Kidney tubule cell (primary cell): ENCODE data around the gene NUP205.
A peak's percentile ranks its signal among the peaks of the same experiment; 100 is the strongest.
"Not testable (repeated sequence)": the region's sequence is repeated elsewhere in the genome, so short reads cannot be mapped to it uniquely, and the experiment has no call there.

ENCODE experiments used
- DNase-seq: peaks from one replicate; pipeline ENCODE4 v3.0.0-alpha.2; 2018; ENCODE audit warnings: low spot score

The NUP205 gene

DNA sequence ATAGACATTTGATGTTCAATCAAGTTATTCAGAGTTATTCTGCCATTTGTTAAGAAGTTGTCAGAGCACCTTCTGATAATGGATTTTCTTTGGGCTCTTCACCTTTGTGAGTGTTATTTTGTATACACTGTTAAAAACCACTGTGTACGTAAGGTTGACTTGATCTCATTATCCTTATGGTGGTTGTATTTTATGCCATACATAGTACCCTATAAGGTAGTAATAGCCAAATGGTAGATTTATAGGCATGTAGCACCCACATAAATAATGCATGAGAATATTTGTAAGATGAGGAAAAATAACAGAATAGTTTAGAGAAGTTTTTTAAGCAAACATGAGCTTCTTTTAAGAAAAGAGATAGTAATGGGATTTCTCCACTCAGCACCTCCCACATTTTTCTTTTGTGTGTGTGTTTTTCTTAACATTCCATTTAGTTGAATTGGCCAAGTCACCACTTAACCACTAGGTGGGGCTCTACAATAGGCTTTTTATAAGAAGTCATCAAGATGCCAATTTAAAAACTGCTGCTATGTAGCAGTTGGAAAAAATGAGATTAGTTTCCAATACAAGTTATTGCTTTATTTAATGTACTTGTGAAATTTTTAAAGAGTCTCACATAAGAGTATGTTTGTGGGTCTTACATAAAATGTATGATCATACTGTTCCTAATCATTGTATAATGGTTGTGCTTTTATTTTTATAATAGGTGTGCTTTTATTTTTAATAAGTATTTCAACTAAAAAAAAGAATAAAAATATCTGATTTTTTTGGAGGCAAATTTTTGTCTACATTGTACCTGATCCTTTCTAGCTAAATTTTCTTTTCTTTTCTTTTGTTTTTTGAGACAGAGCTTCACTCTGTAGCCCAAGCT, 63.5 kb downstream of the NUP205 start:
- peak; percentile 79 for DNase-seq

DNA sequence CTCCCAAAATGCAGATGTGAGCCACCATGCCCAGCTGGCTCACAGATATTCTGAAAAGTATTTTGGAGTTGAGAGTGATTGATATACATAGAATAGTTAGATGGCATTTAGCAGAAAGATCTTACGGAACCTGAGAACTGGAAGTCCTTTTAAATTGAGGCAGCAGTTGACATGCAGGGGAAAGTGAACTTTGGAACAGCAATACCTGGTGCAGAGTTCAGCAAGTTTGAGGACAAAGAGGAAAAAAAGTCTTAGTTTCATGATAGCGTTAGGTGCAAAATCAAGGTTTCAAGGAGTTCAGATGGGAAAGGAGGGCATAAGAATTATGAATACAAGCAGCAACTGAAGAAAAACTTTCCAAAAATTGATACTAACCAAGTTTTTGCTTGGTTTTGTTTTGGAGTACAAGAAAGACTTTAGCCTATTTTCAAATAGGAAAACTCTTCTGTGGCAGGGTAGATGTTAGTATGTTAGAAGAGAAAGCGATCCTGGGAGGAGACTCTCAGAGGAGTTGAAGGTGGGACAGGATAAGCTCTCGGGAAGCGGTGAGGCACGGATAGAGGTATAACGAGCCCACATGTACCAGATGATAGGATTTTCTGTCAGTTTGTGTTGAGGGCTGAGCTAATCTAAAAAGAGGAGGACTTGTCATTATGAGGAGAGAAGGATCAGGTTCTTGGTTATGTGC, 76.6 kb downstream of the NUP205 start:
- DNase-seq = no peak

GRCh38 chr7:135639690-135640089, 82.0 kb downstream of the NUP205 start:
- not testable (repeated sequence) for DNase-seq

GRCh38 chr7:135644154-135644553, 86.4 kb downstream of the NUP205 start:
- no peak for DNase-seq

DNA sequence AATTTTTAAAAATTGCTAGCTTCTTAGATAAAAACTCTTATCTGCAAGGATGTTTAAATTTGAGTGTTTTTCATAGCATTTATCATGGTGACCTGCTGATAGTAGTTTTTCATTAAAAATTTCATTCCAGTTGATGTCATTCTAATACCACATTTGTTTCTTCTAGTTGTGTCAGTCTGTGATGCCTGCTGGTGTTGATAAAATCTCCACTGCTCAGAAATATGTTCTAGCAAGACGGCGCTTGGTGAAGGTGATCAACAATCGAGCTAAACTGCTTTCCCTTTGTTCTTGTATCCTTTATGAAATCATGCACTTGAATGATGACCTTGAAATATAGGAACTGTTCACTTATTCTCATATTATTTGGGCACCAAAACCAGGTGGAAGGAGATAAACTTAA, 87.0 kb downstream of the NUP205 start:
- DNase-seq = no peak

- DNase-seq = peak; percentile 46
Observed at GRCh38 chr7:135645296-135645904, 87.7 kb downstream of the NUP205 start.

- no peak for DNase-seq
Observed at GRCh38 chr7:135647755-135648154, 90.0 kb downstream of the NUP205 start.

- no peak for DNase-seq
Observed at GRCh38 chr7:135648235-135648634, 90.5 kb downstream of the NUP205 start.

- DNase-seq = peak; percentile 43
Observed at GRCh38 chr7:135650831-135651573, 93.3 kb downstream of the NUP205 start.

GRCh38 chr7:135653340-135654080, 95.8 kb downstream of the NUP205 start:
- DNase-seq = peak; percentile 51

GRCh38 chr7:135658564-135658963, 100.8 kb downstream of the NUP205 start:
- DNase-seq = no peak

GRCh38 chr7:135659159-135659846, 101.6 kb downstream of the NUP205 start:
- peak; percentile 83 for DNase-seq

DNA sequence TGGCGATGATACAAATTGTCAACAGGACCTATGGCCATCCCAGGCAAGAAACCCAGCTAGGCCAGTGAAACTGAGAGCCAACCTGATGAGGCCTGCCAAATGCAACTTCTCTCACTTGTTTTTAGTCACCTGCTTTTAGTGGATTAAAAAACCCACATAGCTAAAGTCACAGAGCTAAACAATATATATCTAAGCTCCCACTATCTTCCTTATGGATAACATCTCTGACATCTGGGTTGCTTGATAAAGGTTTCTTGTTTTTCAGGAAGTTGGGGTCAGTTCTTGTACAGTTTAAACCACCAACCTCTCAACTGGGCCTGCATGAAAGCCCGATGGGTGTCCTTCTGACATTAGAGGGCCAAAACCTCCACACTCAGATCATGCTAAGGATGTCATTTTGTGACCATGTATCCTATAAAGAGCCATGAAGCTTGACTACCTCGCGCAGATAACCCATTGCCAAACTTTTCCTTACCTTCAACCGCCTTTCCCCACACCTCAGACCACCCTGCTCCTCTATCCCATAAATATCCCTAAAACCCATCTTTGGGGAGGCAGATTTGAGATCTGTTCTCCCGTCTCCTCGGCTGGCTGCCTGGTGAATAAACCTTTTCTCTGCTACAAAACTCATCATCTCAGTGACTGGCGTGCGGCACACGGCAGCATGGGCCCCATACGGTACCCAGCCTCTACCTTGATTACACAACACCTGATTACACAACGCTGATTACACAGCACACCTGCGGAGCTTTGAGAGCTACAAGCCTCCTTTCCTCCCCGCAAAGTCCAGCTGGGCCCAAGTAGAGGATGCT, 103.8 kb downstream of the NUP205 start:
- no peak for DNase-seq

GRCh38 chr7:135662123-135662372, 104.3 kb downstream of the NUP205 start:
- DNase-seq = no peak

DNA sequence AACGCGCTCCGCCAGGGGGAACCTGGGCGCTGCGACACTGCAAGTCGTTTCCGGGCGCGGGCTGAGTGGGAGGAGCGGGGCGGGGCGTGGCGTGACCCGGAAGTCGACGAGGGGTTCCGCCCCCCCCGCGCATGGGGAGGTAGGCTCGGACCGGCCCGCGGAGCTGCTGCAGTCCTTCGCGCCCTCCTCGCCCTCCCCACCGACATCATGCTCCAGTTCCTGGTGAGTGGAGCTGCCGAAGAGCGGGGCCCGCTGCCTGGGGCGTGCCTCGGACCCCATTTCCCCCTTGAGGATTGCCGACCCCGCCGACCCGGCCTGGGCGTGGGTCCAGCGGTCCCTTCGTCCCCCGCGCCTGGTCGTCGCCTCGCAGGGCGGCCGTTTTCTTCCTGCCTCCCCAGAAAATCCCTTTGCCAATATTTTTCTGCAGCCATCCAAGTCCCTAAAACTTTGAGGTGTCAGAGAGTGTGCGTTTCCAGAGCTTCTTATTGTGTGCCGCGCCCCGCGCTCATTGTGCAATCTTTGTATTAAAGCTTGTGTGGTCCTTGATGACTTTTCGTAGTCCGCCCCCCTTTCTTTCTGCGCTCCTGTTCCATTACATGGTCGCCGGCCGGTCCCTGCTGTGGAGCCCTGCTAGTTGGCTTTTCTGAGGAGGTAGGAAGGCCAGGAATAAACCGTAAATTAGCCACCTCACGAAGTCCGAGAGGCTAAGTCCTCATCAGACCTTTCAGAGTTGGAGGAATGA, 104.8 kb downstream of the NUP205 start, which contains the start of gene STMP1:
Gene STMP1, plus strand, starts transcription at position 142 of the 742 bp plus-strand sequence.
- peak; percentile 94 for DNase-seq

DNA sequence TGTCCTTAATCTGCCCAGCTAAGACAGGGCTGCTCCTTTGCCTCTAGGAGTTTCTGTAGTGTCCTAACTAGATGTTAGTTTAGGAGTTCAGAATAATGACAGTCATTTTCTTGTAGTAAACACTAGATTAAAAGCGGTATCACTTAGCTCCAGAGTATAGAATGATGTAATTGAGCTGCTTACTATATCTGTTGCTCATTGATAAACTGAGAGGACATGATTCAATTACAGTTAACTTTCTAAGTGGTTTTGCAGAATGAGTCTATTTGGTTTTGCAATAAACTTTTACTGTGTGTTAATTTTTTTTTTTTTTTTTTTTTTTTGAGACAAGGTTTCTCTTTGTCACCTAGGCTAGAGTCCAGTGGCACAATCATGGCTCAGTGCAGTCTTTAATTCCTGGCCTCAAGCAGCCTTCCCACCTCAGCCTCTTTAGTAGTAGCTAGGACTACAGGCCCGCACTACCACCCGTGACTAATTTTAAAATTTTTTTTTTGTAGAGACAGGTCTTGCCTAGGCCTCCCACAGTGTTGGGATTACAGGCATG, 106.4 kb downstream of the NUP205 start:
- DNase-seq = no peak

DNA sequence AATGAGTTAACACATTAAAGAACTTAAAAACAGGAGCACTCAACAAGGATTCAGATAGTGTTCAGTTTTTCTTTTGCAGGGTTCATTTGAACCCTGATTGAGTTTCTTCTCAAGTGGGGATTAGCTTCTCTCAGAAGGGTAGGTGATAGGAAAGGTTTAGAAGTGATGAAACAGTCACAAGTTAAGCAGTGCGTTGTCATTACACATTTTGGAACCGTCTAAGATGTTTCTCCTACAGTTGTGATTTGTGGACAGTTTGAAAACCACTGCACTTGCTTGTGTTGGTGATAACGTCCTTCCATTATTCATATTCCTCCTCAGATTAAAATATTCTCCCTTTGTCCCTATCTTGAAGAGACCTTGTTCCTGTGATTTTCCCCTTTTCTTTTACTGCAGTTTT, 107.3 kb downstream of the NUP205 start:
- no peak for DNase-seq

DNA sequence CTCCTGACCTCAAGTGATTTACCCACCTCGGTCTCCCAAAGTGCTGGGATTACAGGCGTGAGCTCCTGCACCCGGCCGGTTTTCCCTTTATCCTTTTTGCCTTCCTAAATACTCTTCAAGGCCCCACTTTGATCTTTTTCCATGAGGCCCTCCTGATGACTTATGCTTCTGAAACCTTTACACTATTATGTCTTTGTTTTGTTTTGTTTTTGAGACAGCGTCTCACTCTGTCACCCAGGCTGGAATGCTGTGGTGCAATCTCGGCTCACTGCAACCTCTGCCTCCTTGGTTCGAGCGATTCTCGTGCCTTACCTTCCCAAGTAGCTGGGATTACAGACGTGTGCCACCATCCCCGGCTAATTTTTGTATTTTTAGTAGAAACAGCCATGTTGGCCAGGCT, 108.4 kb downstream of the NUP205 start:
- no peak for DNase-seq

DNA sequence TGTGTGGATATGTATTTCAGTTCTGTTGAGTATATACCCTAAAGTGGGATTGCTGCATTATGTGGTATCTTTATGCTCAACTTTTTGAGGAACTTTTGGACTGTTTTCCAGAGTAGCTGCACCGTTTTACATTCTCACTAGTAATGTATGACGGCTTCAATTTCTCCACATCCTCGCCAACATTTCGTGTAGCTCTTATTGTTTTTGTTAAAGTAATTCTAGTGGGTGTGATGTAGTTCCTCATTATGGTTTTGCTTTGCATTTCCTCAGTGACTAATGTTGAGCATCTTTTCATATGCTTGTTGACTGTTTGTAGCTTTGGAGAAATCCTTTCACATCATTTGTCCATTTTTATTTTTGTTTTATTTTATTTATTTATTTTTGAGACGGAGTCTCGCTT, 109.1 kb downstream of the NUP205 start:
- DNase-seq = no peak
